HepG2 (cell line): ENCODE data around the gene LRRC45. TPM values are rescaled to one million over a fixed set of nuclear protein-coding genes. Genes with fewer than 3 reads are reported as not detected.

Source experiments
- ATM ChIP-seq: fragments of 450-650 bp; IDR thresholded peaks from 2 replicates; pipeline ENCODE4 v1.7.1; 2017; ENCODE audit warnings: mild to moderate bottlenecking, borderline replicate concordance
- FOSL1 ChIP-seq: sonication (generic); formaldehyde crosslinking; IDR thresholded peaks from 2 replicates; pipeline ENCODE4 v1.9.0; 2021; ENCODE audit warnings: missing genetic modification reagents, borderline replicate concordance
- FUBP1 ChIP-seq: sonication (generic); formaldehyde crosslinking; IDR thresholded peaks from 2 replicates; pipeline ENCODE4 v1.5.1; 2020; ENCODE audit warnings: missing genetic modification reagents, mild to moderate bottlenecking, borderline replicate concordance
- GPN1 ChIP-seq: sonication (generic); formaldehyde crosslinking; IDR thresholded peaks from 2 replicates; pipeline ENCODE4 v1.5.1; 2020; ENCODE audit warnings: missing genetic modification reagents, borderline replicate concordance
- HNRNPH1 ChIP-seq: fragments of 200-400 bp; formaldehyde crosslinking; optimal IDR thresholded peaks from 2 replicates; pipeline ENCODE3; 2017; ENCODE audit warnings: mild to moderate bottlenecking, low read depth, low read length
- HOXA9 ChIP-seq: sonication (generic); formaldehyde crosslinking; IDR thresholded peaks from 2 replicates; pipeline ENCODE4 v1.8.1; 2022; ENCODE audit warnings: missing genetic modification reagents, mild to moderate bottlenecking, moderate library complexity, borderline replicate concordance
- JDP2 ChIP-seq: sonication (generic); formaldehyde crosslinking; IDR thresholded peaks from 2 replicates; pipeline ENCODE4 v1.8.1; 2022; ENCODE audit warnings: missing genetic modification reagents, borderline replicate concordance
- JUNB ChIP-seq: sonication (generic); formaldehyde crosslinking; IDR thresholded peaks from 2 replicates; pipeline ENCODE4 v1.8.0; 2022; ENCODE audit warnings: missing genetic modification reagents, mild to moderate bottlenecking, borderline replicate concordance
- NR2F6 ChIP-seq, 2 experiments: IDR thresholded peaks; 2 replicates each; pipeline ENCODE4 v1.6.1; 2016; ENCODE audit warnings: antibody characterized with exemption in 1 of 2, mild to moderate bottlenecking in 1 of 2
- PHF5A ChIP-seq: IDR thresholded peaks from one replicate; pipeline ENCODE4 v1.6.1; 2018; ENCODE audit warnings: low read depth, missing genetic modification reagents; ENCODE audit not compliant: unreplicated experiment
- REXO4 ChIP-seq: sonication (generic); formaldehyde crosslinking; IDR thresholded peaks from 2 replicates; pipeline ENCODE4 v1.8.0; 2022; ENCODE audit warnings: missing genetic modification reagents, mild to moderate bottlenecking, borderline replicate concordance
- SOX13 ChIP-seq, 3 experiments: fragments of 450-650 bp in 1 of 3; sonication (generic) in 1 of 3; formaldehyde crosslinking in 1 of 3; IDR thresholded peaks in 2 of 3; conservative IDR thresholded peaks in 1 of 3; 2 replicates each; pipeline versions ENCODE4 v1.5.0 to v1.6.1; 2016 to 2020; ENCODE audit warnings: antibody characterized with exemption in 1 of 3, mild to moderate bottlenecking in 1 of 3, missing compliant biosample characterization in 1 of 3, missing genetic modification reagents in 1 of 3, moderate library complexity in 1 of 3
- TERF1 ChIP-seq: sonication (generic); formaldehyde crosslinking; IDR thresholded peaks from 2 replicates; pipeline ENCODE4 v1.8.0; 2022; ENCODE audit warnings: mild to moderate bottlenecking, missing genetic modification reagents, moderate library complexity
- THAP8 ChIP-seq: sonication (generic); formaldehyde crosslinking; IDR thresholded peaks from 2 replicates; pipeline ENCODE4 v1.5.1; 2020; ENCODE audit warnings: missing genetic modification reagents, mild to moderate bottlenecking, borderline replicate concordance
- ZFP90 ChIP-seq: sonication (generic); formaldehyde crosslinking; IDR thresholded peaks from 2 replicates; pipeline ENCODE4 v1.8.0; 2022; ENCODE audit warnings: missing genetic modification reagents, mild to moderate bottlenecking, inconsistent platforms, borderline replicate concordance
- ZNF20 ChIP-seq: sonication (generic); formaldehyde crosslinking; IDR thresholded peaks from 2 replicates; pipeline ENCODE4 v1.4.0; 2020; ENCODE audit warnings: mild to moderate bottlenecking, moderate library complexity, missing genetic modification reagents
- ZNF24 ChIP-seq: fragments of 450-650 bp; IDR thresholded peaks from 2 replicates; pipeline ENCODE4 v1.6.1; 2017; ENCODE audit warnings: antibody characterized with exemption, mild to moderate bottlenecking
- ZNF274 ChIP-seq: sonication (generic); formaldehyde crosslinking; IDR thresholded peaks from 2 replicates; pipeline ENCODE4 v1.5.1; 2020; ENCODE audit warnings: mild to moderate bottlenecking, missing genetic modification reagents
- ZNF609 ChIP-seq: sonication (generic); formaldehyde crosslinking; IDR thresholded peaks from 2 replicates; pipeline ENCODE4 v1.4.0; 2020; ENCODE audit warnings: mild to moderate bottlenecking, missing genetic modification reagents, borderline replicate concordance
- polyA plus RNA-seq, 8 experiments: library from polyadenylated mRNA; depleted of rRNA in 3 of 8; stranded (reverse) in 7 of 8; unstranded in 1 of 8; fragments of >200 nt; fragmentation: Illumina TruSeq in 4 of 8; extraction: Trizol in 4 of 8; gene quantifications; 2 replicates each; pipeline versions ENCODE4 v1.2.1 to v1.2.3, GENCODE V29; 2011 to 2016; ENCODE audit warnings: low read depth in 4 of 8, missing spikeins in 1 of 8, mixed read lengths in 1 of 8; ENCODE audit not compliant: insufficient read depth in 1 of 8
- total RNA-seq, 5 experiments: library from RNA; depleted of rRNA; stranded (reverse); fragments of >200 nt; fragmentation: Illumina TruSeq; extraction: Trizol; gene quantifications; 2 replicates each; pipeline ENCODE4 v1.2.3, GENCODE V29; 2016; ENCODE audit warnings: low read depth in 1 of 5

The LRRC45 gene
- total and polyA plus RNA-seq, 2 of the 13 experiments (the other 11 are each of a cell fraction or from before 2014, with no cell fraction given) = 11.6 to 48.1 TPM

- TF ChIP-seq THAP8 = no peak
- no peak for TF ChIP-seq JUNB (CRISPR knock-in tag)
- no peak; the same call in none of the 2 replicates for TF ChIP-seq NR2F6 (IDR thresholded peaks at IDR 0.05)
- peak; percentile 44 for TF ChIP-seq NR2F6 (CRISPR knock-in tag; IDR thresholded peaks at IDR 0.05)
- peak; percentile 61; the same call in 1 of the 2 replicates for TF ChIP-seq ZNF609 (CRISPR knock-in tag)
- TF ChIP-seq ZNF24 = no peak
- no peak for TF ChIP-seq ATM
- no peak for TF ChIP-seq JDP2 (CRISPR knock-in tag)
- TF ChIP-seq GPN1 = no peak
- 0 out of 2 replicates have a peak, but pooled peaks have one; percentile 70 for TF ChIP-seq HOXA9 (CRISPR knock-in tag)
- TF ChIP-seq PHF5A (CRISPR knock-in tag) = no peak
- TF ChIP-seq HNRNPH1 = peak; percentile 3
- TF ChIP-seq FOSL1 (CRISPR knock-in tag) = no peak
- no peak for TF ChIP-seq ZNF20 (CRISPR knock-in tag)
- no peak for TF ChIP-seq REXO4
- TF ChIP-seq TERF1 (CRISPR knock-in tag) = peak; percentile 84; the same call in 1 of the 2 replicates
- TF ChIP-seq ZNF274 (CRISPR knock-in tag) = no peak
- TF ChIP-seq FUBP1 (CRISPR knock-in tag) = no peak
- no peak for TF ChIP-seq SOX13 (IDR thresholded peaks at IDR 0.05)
- TF ChIP-seq SOX13 (CRISPR knock-in tag; conservative IDR thresholded peaks at IDR 0.05 in 1 of 2, IDR thresholded peaks at IDR 0.05 in 1 of 2) = no peak; a peak in 1 of 4 replicates
- peak; percentile 37 for TF ChIP-seq ZFP90
These were observed 29.1 kb upstream of the LRRC45 start (continued) for GRCh38 chr17:81993729-81994592.
